ENCODE results near the gene CLIP2. TPM values are rescaled to one million over a fixed set of nuclear protein-coding genes. Genes with fewer than 3 reads are reported as not detected.

Gene CLIP2
- total RNA-seq, 1 experiment from 2014 or later, result 21.6 TPM

DNA sequence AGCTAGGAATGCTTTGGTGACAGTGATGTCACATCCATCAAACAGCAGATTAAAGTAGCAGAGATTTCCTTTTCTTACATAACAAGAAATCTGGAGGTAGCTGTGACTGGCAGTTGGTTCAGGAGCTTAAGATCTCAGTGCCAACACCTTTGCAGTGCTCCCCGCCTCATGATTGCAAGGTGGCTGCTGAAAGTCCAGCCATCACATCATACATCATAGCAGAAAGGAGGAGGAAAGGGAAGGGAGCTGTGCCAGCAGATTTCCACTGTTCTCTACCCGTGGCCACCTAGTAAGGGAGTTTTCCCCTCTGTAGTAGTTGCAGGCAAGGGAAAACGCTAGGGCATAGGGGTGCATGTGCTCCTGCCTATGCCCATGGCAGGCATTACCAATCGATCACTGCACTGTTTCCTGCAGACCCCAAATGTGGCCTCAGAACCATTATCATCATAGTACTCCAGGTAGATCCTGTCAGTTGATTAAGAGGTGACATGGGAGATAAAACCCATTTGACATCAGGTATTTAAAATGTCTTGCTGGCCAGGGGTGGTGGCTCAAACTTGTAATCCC, 106.6 kb downstream of the CLIP2 start:
- H2BK5ac ChIP-seq (ENCODE audit: insufficient read length, low read length), result no peak overlapping the region
- H3K9me3 ChIP-seq (ENCODE audit: control insufficient read depth, low read depth, low read length), result no peaks in the 10 kb centered on the region
- WGBS (ENCODE audit: extremely low coverage, insufficient read length, low lambda C conversion rate), result no CpG with 5 or more reads among the region's 4 CpGs
- H2AK5ac ChIP-seq (ENCODE audit: insufficient read length, low read length), result no peak overlapping the region
- H4K20me1 ChIP-seq (ENCODE audit: control insufficient read depth, insufficient read depth, insufficient read length), result no peaks in the 10 kb centered on the region
- no peak overlapping the region for H2BK20ac ChIP-seq (ENCODE audit: low read depth, low read length, poor library complexity, severe bottlenecking)
- H3K27ac ChIP-seq (ENCODE audit: insufficient read length, low read depth, low read length), result no peak overlapping the region
- H3K9ac ChIP-seq (ENCODE audit: extremely low read depth, insufficient read length, low read length), result no peak overlapping the region
- Mint-ChIP-seq H3K27me3 (ENCODE audit: low read depth) (no peaks in the 10 kb centered on the region), H3K9me3 (no peaks in the 10 kb centered on the region), H3K4me3 (no peak overlapping the region), H3K27ac (no peak overlapping the region), H3K36me3 (ENCODE audit: insufficient read depth in 1 of 3, low read depth in 3 of 3) (peaks cover 14 to 32% (median 20%) of the 10 kb centered on the region in 3 experiments), H3K4me1 (peaks cover 2 to 8% of the 10 kb centered on the region in 2 experiments; a peak in 3 of 4 replicates)
- no peaks in the 10 kb centered on the region for H3K79me1 ChIP-seq (ENCODE audit: insufficient read depth, low read depth, low read length, poor library complexity, severe bottlenecking)
- no peak overlapping the region for H3K18ac ChIP-seq (ENCODE audit: insufficient read length, low read depth, low read length)
- no peak overlapping the region for H3K4ac ChIP-seq (ENCODE audit: low read depth, low read length)
- no peak overlapping the region for H4K91ac ChIP-seq (ENCODE audit: insufficient read length, low read depth, low read length)
- no peak overlapping the region for H2BK12ac ChIP-seq (ENCODE audit: insufficient read length, low read depth, low read length)
- TF ChIP-seq, protein P1, sequence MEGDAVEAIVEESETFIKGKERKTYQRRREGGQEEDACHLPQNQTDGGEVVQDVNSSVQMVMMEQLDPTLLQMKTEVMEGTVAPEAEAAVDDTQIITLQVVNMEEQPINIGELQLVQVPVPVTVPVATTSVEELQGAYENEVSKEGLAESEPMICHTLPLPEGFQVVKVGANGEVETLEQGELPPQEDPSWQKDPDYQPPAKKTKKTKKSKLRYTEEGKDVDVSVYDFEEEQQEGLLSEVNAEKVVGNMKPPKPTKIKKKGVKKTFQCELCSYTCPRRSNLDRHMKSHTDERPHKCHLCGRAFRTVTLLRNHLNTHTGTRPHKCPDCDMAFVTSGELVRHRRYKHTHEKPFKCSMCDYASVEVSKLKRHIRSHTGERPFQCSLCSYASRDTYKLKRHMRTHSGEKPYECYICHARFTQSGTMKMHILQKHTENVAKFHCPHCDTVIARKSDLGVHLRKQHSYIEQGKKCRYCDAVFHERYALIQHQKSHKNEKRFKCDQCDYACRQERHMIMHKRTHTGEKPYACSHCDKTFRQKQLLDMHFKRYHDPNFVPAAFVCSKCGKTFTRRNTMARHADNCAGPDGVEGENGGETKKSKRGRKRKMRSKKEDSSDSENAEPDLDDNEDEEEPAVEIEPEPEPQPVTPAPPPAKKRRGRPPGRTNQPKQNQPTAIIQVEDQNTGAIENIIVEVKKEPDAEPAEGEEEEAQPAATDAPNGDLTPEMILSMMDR (conservative IDR thresholded peaks at IDR 0.05), result no peak
- H2BK15ac ChIP-seq (ENCODE audit: low read depth, low read length), result no peak overlapping the region
- no peak overlapping the region for H4K5ac ChIP-seq (ENCODE audit: insufficient read length, low read depth, low read length)
- no peaks in the 10 kb centered on the region for H3K27me3 ChIP-seq (ENCODE audit: insufficient read depth, low read length)
- H3K14ac ChIP-seq (ENCODE audit: insufficient read depth, low read length), result no peak overlapping the region
- H3K79me2 ChIP-seq (ENCODE audit: insufficient read depth, low read length), result no peaks in the 10 kb centered on the region
- DNase-seq, result no peak
- no peak overlapping the region for H3T11ph ChIP-seq (ENCODE audit: low read length)
- H4K8ac ChIP-seq (replicated peaks; ENCODE audit: insufficient read length, low read depth, low read length), result no peak overlapping the region
- no peak overlapping the region for H2BK120ac ChIP-seq (ENCODE audit: low read depth, low read length, poor library complexity, severe bottlenecking)
- no peaks in the 10 kb centered on the region; the same call in 1 of the 2 replicates for H3K4me1 ChIP-seq (ENCODE audit: insufficient read depth, low read length)
- H3K4me2 ChIP-seq (ENCODE audit: insufficient read depth, insufficient read length, low read length), result no peak overlapping the region
- H3K56ac ChIP-seq (ENCODE audit: insufficient read length, low read depth, low read length), result no peak overlapping the region
- H2AFZ ChIP-seq (ENCODE audit: low read length), result no peak overlapping the region
- no peak overlapping the region for H3K23ac ChIP-seq (ENCODE audit: insufficient read length, low read depth, low read length)
- H3K23me2 ChIP-seq (ENCODE audit: insufficient read length, low read depth, low read length, poor library complexity, severe bottlenecking), result no peaks in the 10 kb centered on the region

All from H9 (cell line).